GM19463 (cell line): ENCODE results near the gene HEPHL1.

Experiments used
- ATAC-seq: cut with Tn5 transposase; IDR thresholded peaks from one replicate; pipeline ENCODE4 v1.9.1; 2021; ENCODE audit warnings: mild to moderate bottlenecking, moderate library complexity; ENCODE audit not compliant: unreplicated experiment

HEPHL1 gene

GRCh38 chr11:94017446-94017845, 3.7 kb upstream of the HEPHL1 start:
- no peak for ATAC-seq

- ATAC-seq: no peak
Observed at GRCh38 chr11:94018721-94019120, 2.4 kb upstream of the HEPHL1 start.

GRCh38 chr11:94023856-94024255, 2.7 kb downstream of the HEPHL1 start:
- ATAC-seq: no peak

- ATAC-seq: no peak
Observed at GRCh38 chr11:94024547-94024946, 3.4 kb downstream of the HEPHL1 start.

GRCh38 chr11:94025690-94026394, 4.7 kb downstream of the HEPHL1 start:
- ATAC-seq: no peak

- ATAC-seq: no peak
Observed at GRCh38 chr11:94027210-94027609, 6.1 kb downstream of the HEPHL1 start.

- no peak for ATAC-seq
Observed at GRCh38 chr11:94028436-94028835, 7.3 kb downstream of the HEPHL1 start.

- no peak for ATAC-seq
Observed at GRCh38 chr11:94030059-94030458, 8.9 kb downstream of the HEPHL1 start.

GRCh38 chr11:94031625-94032024, 10.5 kb downstream of the HEPHL1 start:
- ATAC-seq: no peak

GRCh38 chr11:94032066-94032465, 10.9 kb downstream of the HEPHL1 start:
- no peak for ATAC-seq

GRCh38 chr11:94032725-94033124, 11.6 kb downstream of the HEPHL1 start:
- no peak for ATAC-seq

GRCh38 chr11:94034207-94034606, 13.1 kb downstream of the HEPHL1 start:
- no peak for ATAC-seq

- no peak for ATAC-seq
Observed at GRCh38 chr11:94036096-94036495, 14.9 kb downstream of the HEPHL1 start.

- ATAC-seq: no peak
Observed at GRCh38 chr11:94043241-94043640, 22.1 kb downstream of the HEPHL1 start.

- ATAC-seq: no peak
Observed at GRCh38 chr11:94046796-94047195, 25.6 kb downstream of the HEPHL1 start.

GRCh38 chr11:94048032-94048709, 27.0 kb downstream of the HEPHL1 start:
- ATAC-seq: no peak

GRCh38 chr11:94049351-94049750, 28.2 kb downstream of the HEPHL1 start:
- ATAC-seq: no peak

- no peak for ATAC-seq
Observed at GRCh38 chr11:94058630-94059029, 37.5 kb downstream of the HEPHL1 start.

- no peak for ATAC-seq
Observed at GRCh38 chr11:94059065-94059464, 37.9 kb downstream of the HEPHL1 start.

GRCh38 chr11:94060401-94060800, 39.2 kb downstream of the HEPHL1 start:
- no peak for ATAC-seq

GRCh38 chr11:94062360-94062759, 41.2 kb downstream of the HEPHL1 start:
- no peak for ATAC-seq

GRCh38 chr11:94066901-94067429, 45.8 kb downstream of the HEPHL1 start:
- no peak for ATAC-seq
